Stimulated activated CD8-positive, alpha-beta memory T cell treated with anti-CD3 and anti-CD28 coated beads, Interleukin-4, amount 100 ng/mL, for 24 hours (primary cell): Measurements from ENCODE around the gene CD47.

Experiments used
- DNase-seq: peaks from one replicate; pipeline ENCODE4 v3.0.0-alpha.2; 2020; ENCODE audit warnings: low read depth

CD47 gene

DNA sequence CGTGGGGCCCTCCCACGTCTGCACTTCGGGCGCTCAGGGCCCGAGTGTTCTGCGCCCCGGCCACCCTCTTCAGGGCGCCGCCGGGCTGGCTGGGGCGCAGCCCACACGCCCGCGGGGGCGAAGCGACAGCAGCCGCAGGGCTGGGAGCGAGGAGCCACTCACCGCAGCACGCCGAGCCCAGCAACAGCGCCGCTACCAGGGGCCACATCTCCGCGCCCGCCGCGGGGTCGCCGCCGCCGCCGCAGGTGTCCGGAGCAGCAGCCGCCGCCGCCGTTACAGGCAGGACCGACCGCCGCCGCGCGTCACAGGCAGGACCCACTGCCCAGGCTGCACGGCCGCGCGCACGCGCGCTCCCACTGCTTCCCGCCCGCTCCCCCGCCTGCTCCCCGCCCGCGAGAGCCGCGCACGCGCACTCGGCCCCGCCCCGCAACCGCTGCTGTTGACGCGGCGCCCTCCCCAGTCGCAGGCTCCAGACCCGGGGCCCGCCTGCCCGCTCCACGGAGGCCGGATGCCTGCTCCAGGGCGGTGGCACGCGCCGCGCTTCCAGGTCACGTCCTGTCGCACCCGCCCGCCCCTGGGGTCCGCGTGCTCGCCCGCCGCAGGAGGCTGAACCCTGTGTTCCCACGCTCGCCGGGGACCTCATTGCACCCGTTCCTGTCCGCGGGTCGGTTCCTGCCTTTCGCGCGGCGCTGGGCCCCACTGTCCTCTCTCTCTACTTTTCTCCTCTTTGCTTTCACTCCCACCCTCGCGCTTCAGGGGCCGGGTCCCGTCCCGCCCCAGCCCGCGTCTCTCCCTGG is at the start of gene CD47:
CD47 (minus strand) TSS at position 331 of the 797 bp plus-strand sequence; CDS start at position 208, 123 bp downstream.
- peak; percentile 95 for DNase-seq

DNA sequence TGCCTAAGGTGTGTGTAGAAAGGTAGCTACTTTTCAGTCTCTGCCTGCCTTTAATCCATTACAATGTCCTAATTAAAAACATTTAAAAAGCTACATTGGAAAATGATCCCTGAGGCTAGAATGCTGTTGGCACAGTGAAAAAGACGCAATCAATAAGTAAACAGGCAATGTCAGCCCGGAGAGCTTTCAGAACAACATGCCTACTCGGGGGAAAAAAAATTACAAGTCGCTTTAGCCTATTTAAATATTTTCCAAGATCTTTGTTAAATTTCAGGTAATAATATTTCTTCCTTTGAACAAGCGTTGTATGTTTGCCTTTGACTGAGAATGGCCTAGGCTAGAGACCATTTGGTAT is 46.6 kb upstream of the CD47 start:
- DNase-seq: no peak

DNA sequence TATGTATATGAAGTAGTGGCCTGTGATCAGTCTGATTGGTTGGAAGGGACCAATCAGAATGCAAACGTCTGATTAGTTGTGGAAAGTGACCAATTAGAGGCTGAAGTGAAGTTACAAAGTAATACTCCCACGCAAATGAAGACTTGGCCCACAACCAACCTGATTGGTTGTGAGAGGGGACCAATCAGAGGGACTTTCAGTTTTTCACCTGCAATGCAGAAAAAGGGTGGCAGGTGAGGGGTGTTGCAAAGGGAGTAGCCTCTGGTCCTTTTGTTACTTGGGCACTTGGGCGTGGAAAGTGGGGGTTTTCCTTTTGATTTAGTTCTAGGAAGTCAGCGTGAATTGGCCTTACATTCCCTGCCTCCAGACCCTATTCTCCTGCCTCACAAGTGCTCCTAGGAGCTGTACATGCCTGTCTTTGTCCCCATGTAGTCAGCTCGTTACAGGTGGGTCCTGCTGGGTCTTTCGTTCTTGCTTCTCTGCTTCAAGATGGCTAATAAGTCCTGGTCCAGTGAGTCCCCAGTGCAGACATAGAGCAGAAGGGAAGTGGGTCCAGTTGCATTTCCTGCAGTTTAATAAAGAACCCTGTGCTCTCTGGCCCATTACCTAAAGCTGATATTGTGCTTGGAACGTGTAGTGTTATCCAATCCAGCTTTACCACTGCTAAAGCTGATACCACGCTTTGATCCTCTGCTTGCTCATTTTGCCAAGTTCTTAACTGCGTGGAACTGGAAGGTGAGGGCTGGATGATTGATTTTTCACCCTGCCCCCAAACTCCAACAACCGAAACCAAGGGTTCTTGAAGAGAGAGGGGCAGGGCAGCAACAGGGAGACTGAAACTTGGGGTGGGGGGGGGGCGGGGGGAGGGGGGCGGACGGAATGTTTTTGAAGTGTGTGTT is 46.0 kb upstream of the CD47 start:
- no peak for DNase-seq

- no peak for DNase-seq
Observed at GRCh38 chr3:108134555-108134880, 43.7 kb upstream of the CD47 start.

DNA sequence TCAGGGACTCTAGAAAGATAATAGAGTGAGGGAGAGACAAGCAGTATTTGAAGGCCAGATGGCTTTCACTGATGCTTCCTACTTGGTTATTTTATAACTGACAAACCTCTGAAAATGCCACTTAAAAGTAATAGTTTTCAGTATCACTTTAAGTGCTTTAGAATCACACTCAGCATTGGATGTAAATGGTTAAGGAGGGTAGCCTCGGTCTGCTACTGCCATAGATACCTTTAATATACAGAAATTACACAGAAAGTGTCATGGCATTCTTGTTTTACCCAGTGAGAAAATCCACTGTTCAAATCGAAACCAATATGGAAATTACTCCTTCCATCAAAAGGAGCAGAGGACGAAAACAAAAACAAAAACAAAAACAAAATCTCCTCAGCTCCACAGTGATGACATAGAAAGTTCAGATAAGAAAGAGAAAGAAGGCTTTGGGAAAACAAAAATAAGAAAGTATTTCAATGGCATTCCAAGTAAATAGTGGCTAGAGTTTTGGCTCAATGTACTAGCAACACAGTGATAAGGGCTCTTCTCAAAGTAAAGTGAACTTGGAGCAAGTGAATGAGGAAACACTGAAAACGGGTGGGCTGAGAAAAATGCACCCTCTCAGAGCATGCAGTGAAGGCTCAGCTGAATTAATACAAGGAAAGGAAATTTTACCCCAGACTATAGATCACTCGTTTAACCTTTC is 43.2 kb upstream of the CD47 start:
- DNase-seq: no peak

- no peak for DNase-seq
Observed at GRCh38 chr3:108133048-108133369, 42.2 kb upstream of the CD47 start.

DNA sequence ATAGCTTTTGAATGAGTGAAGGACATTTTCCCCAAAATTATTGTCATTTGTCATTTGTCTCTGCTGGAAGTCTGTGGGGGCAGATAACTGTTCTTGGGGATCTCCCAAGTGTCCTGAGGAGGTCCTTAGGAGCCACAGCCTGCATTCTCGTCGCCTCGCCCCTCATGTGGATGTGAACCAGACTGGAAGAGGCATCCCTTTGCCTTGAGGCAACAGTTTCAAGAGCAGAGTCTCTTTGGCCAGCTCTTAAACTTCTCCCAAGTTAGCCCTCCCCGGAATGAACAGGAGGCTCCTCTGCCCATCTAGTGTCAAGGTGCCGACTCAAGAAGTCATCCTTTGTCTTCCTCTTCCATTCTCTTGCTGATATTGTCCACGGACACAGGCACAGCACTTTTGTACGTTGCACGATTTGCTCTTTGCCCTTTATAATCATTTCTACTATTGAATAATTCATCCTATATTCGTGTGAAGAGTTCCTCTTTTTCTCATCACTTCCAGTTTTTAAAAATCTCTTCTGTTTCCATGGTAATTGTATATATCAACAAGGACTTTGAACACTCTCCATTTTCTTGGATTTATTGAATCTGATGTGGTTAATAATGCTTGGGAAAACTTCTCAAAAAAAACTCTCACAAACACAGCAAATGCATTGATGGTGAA is 40.8 kb upstream of the CD47 start:
- DNase-seq: no peak

GRCh38 chr3:108130701-108131474 is 40.1 kb upstream of the CD47 start:
- no peak for DNase-seq

- DNase-seq: no peak
Observed at GRCh38 chr3:108130236-108130635, 39.4 kb upstream of the CD47 start.

DNA sequence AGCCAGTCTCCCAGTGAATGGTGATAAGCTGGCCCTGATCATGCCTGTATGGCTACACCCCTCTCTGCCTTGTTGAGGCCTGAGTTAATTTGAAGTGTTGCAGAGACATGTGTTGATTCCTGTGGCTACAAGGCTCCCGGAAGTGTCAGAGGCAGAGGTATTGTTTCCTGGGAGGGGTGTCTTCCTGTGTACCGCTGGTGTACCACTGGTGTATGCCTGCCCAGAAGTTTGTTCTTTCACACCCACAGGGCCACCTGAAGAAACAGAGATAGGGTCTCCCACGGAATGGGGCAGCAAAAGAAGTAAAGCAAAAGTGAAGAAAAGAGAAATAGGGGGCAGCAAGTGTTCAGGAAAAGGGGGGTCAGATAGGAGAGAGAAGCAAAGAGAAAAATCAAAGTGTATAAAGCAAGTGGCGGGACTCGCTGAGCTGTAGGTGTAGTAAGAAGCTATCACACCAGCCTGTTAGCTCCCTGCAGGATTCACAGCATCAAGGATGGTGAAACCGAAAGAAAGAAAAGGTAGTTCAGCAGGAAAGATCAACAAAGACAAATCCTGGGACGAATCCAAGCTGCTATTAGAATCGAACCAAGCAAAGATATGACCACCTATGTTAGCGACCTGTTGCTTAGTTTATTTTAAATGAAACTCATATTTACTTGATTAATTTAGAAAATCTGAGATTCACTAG is 36.6 kb upstream of the CD47 start:
- peak; percentile 34 for DNase-seq

DNA sequence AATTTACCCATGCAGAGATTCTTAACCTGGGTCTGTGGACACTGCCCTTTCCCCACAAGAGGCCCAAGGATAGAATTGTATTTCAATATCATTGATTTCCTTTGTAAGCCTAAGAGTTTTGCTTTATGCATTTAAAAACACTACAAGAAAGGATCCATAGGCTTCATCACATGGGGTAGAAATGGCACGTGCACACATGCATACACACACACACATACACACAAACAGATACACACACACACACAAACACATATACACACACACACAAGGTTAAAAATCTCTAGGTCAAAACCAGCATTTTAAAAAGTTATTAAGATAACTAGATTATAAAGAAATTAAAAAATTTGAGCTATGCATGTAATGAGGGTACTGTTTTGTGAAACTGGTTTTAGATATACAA is 35.5 kb upstream of the CD47 start:
- DNase-seq: no peak

DNA sequence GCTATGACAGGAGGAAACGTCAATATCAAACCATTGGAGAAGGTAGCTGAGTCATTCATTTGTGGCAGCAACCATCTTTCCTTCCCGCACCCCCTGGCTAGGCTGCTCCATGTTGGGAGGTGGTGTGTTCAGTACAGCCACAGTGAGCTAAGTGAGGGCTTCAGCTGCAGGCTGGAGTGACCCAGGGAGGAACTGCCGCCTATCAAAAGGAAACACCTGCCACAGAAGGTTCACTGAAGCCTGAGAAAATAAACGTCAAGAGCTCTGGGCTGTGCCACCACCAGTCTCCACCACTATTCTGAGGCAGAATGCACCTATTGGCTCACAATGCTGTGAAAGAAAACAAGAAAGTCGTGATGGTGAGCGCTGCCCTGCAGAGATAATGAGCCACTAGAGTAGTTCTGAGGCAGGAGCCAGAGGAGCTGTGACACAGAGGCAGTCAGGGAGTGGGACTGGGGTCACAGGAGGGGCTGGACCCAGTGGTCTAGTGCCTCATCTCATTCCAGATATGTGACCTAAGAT is 34.8 kb upstream of the CD47 start:
- DNase-seq: no peak

DNA sequence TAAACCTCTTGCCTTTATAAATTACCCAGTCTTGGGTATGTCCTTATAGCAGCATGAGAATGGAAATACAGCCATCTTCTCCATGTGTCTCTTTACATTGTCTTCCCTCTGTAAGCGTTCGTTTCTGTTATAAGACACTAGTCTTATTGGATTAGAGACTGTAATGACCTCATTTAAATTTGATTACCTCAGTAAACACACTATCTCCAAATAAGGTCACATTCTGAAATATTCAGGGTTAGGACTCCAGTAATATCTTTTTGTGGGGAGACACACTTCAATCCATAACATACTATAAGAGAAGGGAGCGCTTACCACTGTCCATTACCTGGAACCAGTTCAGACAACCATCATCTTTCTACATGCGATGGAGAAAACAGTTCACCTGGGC is 34.3 kb upstream of the CD47 start:
- no peak for DNase-seq

DNA sequence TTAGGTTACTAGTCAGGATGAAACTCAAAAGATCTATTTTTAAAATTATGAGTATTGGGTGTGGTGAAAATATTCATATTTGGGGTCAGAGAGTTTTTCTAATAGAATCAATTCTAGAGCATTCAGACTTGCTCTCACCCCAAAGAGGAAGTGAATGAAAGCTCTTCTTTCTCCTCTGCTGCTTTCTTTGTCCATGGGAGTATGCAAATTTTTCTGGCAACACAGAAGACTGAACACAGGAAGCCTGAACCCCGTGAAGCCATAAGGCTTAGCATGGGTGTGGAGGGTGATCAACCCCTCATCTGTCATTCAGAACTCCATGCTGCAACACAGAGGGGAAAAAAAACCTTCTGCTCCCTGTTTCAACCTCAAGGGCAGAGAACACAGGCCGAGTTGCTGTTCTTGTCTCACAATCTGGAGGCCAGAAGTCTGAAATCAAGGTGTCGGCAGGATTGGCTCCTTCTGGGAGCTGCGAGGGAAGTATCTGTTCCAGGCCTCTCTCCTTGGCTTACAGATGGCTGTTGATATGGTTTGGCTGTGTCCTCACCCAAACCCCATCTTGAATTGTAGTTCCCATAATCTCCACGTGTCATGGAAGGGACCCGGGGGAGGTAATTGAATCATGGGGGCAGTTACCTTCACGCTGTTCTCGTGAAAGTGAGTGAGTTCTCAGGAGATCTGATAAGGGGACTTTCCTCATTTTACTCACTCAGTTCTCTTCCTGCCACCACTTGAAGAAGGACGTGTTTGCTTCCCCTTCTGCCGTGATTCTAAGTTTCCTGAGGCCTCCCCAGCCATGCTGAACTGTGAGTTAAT is 33.7 kb upstream of the CD47 start:
- DNase-seq: peak; percentile 47

DNA sequence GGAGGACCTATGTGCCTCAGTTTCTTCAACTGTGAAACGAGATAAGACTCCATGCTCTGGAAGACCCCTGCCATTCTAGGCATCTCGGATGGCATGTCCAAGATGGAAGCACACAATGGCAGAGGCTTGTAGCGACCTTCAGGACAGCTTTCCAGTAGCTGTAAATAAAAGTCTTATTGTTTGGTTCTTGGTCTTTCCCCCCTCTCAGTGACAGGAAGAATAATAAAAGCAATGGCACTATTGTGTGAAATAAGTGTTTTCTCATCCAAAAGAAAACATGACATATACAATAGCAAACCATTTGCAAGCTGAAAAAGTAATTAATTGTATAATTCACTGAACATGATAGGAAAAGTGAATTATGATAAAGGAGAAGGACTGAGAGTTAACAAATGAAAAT is 32.5 kb upstream of the CD47 start:
- DNase-seq: no peak

GRCh38 chr3:108122276-108122675 is 31.4 kb upstream of the CD47 start:
- DNase-seq: no peak

DNA sequence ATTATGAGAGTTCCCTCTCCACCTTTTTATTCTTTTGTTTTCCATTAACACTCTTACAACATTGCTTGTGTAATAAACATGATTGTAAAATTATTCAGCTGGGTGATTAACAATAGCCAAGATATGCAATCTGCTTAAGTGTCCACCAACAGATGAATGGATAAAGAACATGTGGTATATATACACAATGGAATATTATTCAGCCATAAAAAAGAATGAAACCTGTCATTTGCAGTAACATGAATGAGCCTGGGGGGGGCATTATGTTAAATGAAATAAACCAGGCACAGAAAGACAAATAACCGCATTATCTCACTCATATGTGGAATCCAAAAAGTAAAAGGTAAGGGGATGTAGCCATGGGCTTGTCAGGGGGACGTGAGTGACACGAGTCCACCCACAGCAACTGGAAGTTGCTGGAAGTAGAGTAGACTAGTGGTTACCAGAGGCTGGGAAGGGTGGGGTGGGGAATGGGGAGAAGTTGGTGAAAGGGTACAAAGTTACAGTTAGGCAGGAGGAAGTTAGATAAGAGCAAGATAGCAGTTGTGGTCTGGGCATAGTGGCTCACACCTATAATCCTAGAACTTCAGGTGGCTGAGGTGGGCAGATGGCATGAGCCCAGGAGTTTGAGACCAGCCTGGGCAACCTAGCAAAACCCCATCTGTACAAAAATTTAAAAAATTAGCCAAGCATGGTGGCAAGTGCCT is 28.7 kb upstream of the CD47 start:
- no peak for DNase-seq

- no peak for DNase-seq
Observed at GRCh38 chr3:108118038-108118768, 27.4 kb upstream of the CD47 start.
